T1000 (cell line): ENCODE results near the gene ANO6.
A peak's percentile ranks its signal among the peaks of the same experiment; 100 is the strongest.

Source experiments
- DNase-seq: peaks from one replicate; lab custom pipeline; 2025; ENCODE audit warnings: mixed read lengths; lab: John Stamatoyannopoulos, UW

Gene ANO6

GRCh38 chr12:45407981-45408728, 192.3 kb downstream of the ANO6 start:
- DNase-seq: no peak

- no peak for DNase-seq
Measured at GRCh38 chr12:45408729-45409114, 192.8 kb downstream of the ANO6 start.

- DNase-seq: no peak
Measured at GRCh38 chr12:45409966-45410365, 194.1 kb downstream of the ANO6 start.

- DNase-seq: no peak
Measured at GRCh38 chr12:45411626-45412025, 195.7 kb downstream of the ANO6 start.

GRCh38 chr12:45415393-45415817, 199.5 kb downstream of the ANO6 start:
- peak; percentile 96 for DNase-seq

- DNase-seq: no peak
Measured at GRCh38 chr12:45416126-45416525, 200.2 kb downstream of the ANO6 start.

- DNase-seq: no peak
Measured at GRCh38 chr12:45418520-45418919, 202.6 kb downstream of the ANO6 start.

- no peak for DNase-seq
Measured at GRCh38 chr12:45419317-45419814, 203.5 kb downstream of the ANO6 start.

- DNase-seq: no peak
Measured at GRCh38 chr12:45421736-45422135, 205.8 kb downstream of the ANO6 start.

- DNase-seq: no peak
Measured at GRCh38 chr12:45423931-45424330, 208.0 kb downstream of the ANO6 start.

- no peak for DNase-seq
Measured at GRCh38 chr12:45425426-45425825, 209.5 kb downstream of the ANO6 start.

- DNase-seq: no peak
Measured at GRCh38 chr12:45426294-45426693, 210.4 kb downstream of the ANO6 start.

GRCh38 chr12:45427042-45427441, 211.1 kb downstream of the ANO6 start:
- no peak for DNase-seq

GRCh38 chr12:45429831-45430230, 213.9 kb downstream of the ANO6 start:
- no peak for DNase-seq

- DNase-seq: no peak
Measured at GRCh38 chr12:45431126-45431525, 215.2 kb downstream of the ANO6 start.

- no peak for DNase-seq
Measured at GRCh38 chr12:45432710-45433109, 216.8 kb downstream of the ANO6 start.

- no peak for DNase-seq
Measured at GRCh38 chr12:45433441-45433868, 217.6 kb downstream of the ANO6 start.

GRCh38 chr12:45434094-45434493, 218.2 kb downstream of the ANO6 start:
- no peak for DNase-seq

- no peak for DNase-seq
Measured at GRCh38 chr12:45435945-45436710, 220.2 kb downstream of the ANO6 start.

GRCh38 chr12:45439039-45439438, 223.1 kb downstream of the ANO6 start:
- no peak for DNase-seq

GRCh38 chr12:45446013-45446412, 230.1 kb downstream of the ANO6 start:
- DNase-seq: no peak

- DNase-seq: no peak
Measured at GRCh38 chr12:45458238-45458637, 242.3 kb downstream of the ANO6 start.
